Left lung (tissue), 10 donors: ENCODE measurements around the gene TNS2. TPM values are rescaled to one million over a fixed set of nuclear protein-coding genes. Genes with fewer than 3 reads are reported as not detected.
A peak's percentile ranks its signal among the peaks of the same experiment; 100 is the strongest.

Experiments used
- ATAC-seq: fragments of 200-7000 bp; cut with Tn5 transposase; one replicate; pipeline ENCODE4 v1.9.1; 2020; ENCODE audit warnings: moderate library complexity
- DNase-seq, 4 donors: peaks; one replicate each; pipeline ENCODE4 v3.0.0-alpha.2; 2013 to 2020
- H3K27ac ChIP-seq, 2 donors: fragments of 200-600 bp; sonication (generic) in 1 of 2; one replicate each; pipeline versions ENCODE4 v1.5.0 to v1.8.0; 2020 to 2021
- H3K27me3 ChIP-seq, 2 donors: fragments of 200-600 bp; sonication (generic) in 1 of 2; one replicate each; pipeline versions ENCODE4 v1.5.0 to v1.8.0; 2020 to 2021
- H3K36me3 ChIP-seq, 2 donors: fragments of 200-600 bp; sonication (generic) in 1 of 2; one replicate each; pipeline versions ENCODE4 v1.5.0 to v1.8.0; 2020 to 2021
- H3K4me1 ChIP-seq, 2 donors: fragments of 200-600 bp; one replicate each; pipeline ENCODE4 v1.8.0; 2021
- H3K4me3 ChIP-seq, 2 donors: fragments of 200-600 bp; sonication (generic) in 1 of 2; one replicate each; pipeline versions ENCODE4 v1.5.0 to v1.8.0; 2020 to 2021; ENCODE audit warnings: mild to moderate bottlenecking in 1 of 2
- H3K9me3 ChIP-seq, 2 donors: fragments of 200-600 bp; sonication (generic) in 1 of 2; one replicate each; pipeline versions ENCODE4 v1.5.0 to v1.8.0; 2020 to 2021
- CTCF ChIP-seq, 2 donors: fragments of 200-600 bp; sonication (generic) in 1 of 2; IDR thresholded peaks; one replicate each; pipeline versions ENCODE4 v1.5.0 to v1.8.0; 2021; ENCODE audit warnings: antibody characterized with exemption in 2 of 2
- intact Hi-C, 2 donors: fragments of 100-400 bp; cut with DNase I; formaldehyde crosslinking; loops; one replicate each; pipeline versions ENCODE4 v1.11.2 to v1.14.2; 2022
- polyA plus RNA-seq, 6 donors: library from polyadenylated mRNA; unstranded; fragments of 120-200 nt; gene quantifications; one replicate each; pipeline ENCODE4 v1.2.1, GENCODE V29; 2013; ENCODE audit not compliant: insufficient read length in 6 of 6
- total RNA-seq, 2 donors: library from RNA; stranded (reverse); fragmentation: NEBNext Ultra II Directional; extraction: Animal tissue kit (Norgen Biotek cat#: 25700); gene quantifications; one replicate each; pipeline ENCODE4 v1.2.1, GENCODE V29; 2021
- donor health status: DM: no; HTN: yes; CAD: no.
- donor health status: DM: no; HTN: no; CAD: no.

The TNS2 gene
- total and polyA plus RNA-seq, 8 donors, result 101 to 164 (median 117) TPM

- Histone ChIP-seq H3K4me1 (peaks cover 27 to 66% of the 10 kb centered on the region in 2 donors), H3K27me3 (no peaks in the 10 kb centered on the region), H3K4me3 (no peak overlapping the region), H3K27ac (no peak overlapping the region), H3K9me3 (no peaks in the 10 kb centered on the region), H3K36me3 (peaks cover 0 to 80% of the 10 kb centered on the region in 2 donors)
- intact Hi-C loops, result no loop called here
- DNase-seq, result no peak
- TF ChIP-seq CTCF (IDR thresholded peaks at IDR 0.05), result no peak
- ATAC-seq, result no peak
Measured at GRCh38 chr12:53070877-53071492, 21.1 kb downstream of the TNS2 start.

- H3K4me1 ChIP-seq, result peaks cover 27 to 66% of the 10 kb centered on the region in 2 donors
- ATAC-seq (peak; percentile 10), DNase-seq (peak in 3 of 4 donors; percentile 54 to 73 (median 59))
- peaks cover 0 to 81% of the 10 kb centered on the region in 2 donors for H3K36me3 ChIP-seq
- no peak for TF ChIP-seq CTCF (IDR thresholded peaks at IDR 0.05)
- no peaks in the 10 kb centered on the region for H3K27me3 ChIP-seq
- H3K27ac ChIP-seq, result peak overlapping the region; percentile 67 to 70
- H3K9me3 ChIP-seq, result no peaks in the 10 kb centered on the region
- no peak overlapping the region for H3K4me3 ChIP-seq
- intact Hi-C loops, result no loop called here
Measured at GRCh38 chr12:53071591-53072551, 22.0 kb downstream of the TNS2 start.

GRCh38 chr12:53073881-53074280, 24.0 kb downstream of the TNS2 start:
- ATAC-seq, result peak; percentile 55
- Histone ChIP-seq H3K9me3 (no peaks in the 10 kb centered on the region), H3K27me3 (no peaks in the 10 kb centered on the region), H3K27ac (peak overlapping the region in 1 of 2 donors; percentile 70), H3K36me3 (peaks cover 0 to 62% of the 10 kb centered on the region in 2 donors), H3K4me1 (peaks cover 35 to 86% of the 10 kb centered on the region in 2 donors), H3K4me3 (no peak overlapping the region)
- no peak for TF ChIP-seq CTCF (IDR thresholded peaks at IDR 0.05)
- intact Hi-C loops, result no loop called here
- no peak for DNase-seq

GRCh38 chr12:53074283-53074998, 24.6 kb downstream of the TNS2 start:
- no peak for ATAC-seq
- intact Hi-C loops, result no loop called here
- TF ChIP-seq CTCF (IDR thresholded peaks at IDR 0.05), result no peak
- Histone ChIP-seq H3K9me3 (no peaks in the 10 kb centered on the region), H3K36me3 (peaks cover 0 to 57% of the 10 kb centered on the region in 2 donors), H3K4me1 (peaks cover 35 to 85% of the 10 kb centered on the region in 2 donors), H3K4me3 (no peak overlapping the region), H3K27ac (peak overlapping the region in 1 of 2 donors; percentile 70), H3K27me3 (no peaks in the 10 kb centered on the region)
- no peak for DNase-seq
